ENCODE data around the gene CUBN. TPM values are rescaled to one million over a fixed set of nuclear protein-coding genes. Genes with fewer than 3 reads are reported as not detected.

CUBN gene
- total RNA-seq, 1 donor, result 1.1 TPM

DNA sequence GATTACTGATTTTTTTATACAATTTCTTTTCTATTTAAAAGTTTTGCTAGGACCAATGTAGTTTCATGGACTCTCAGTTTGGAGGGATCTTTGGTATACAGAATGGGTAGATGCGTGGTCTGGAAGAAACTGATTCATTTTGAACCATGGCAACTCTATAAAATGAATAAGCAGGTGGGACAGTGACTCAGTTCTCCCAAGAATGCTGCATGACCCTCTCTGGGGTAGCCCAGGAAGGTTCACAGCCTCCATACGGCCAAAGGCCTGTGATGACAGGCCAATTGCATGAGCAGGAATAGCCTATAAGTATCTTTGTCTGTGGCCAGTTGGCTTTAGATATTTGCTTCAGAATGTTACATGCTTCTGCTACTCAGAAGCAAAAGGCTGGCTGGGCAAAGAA lies 199.1 kb downstream of the CUBN start:
- Histone ChIP-seq H4K20me1 (ENCODE audit: insufficient read depth, low read length) (no peaks in the 10 kb centered on the region), H3K4me2 (ENCODE audit: insufficient read depth, low read length) (no peak overlapping the region), H3K4me1 (ENCODE audit: insufficient read depth, low read length) (no peaks in the 10 kb centered on the region), H3K4me3 (ENCODE audit: insufficient read depth, low read length) (no peak overlapping the region), H3K27me3 (ENCODE audit: insufficient read depth, low read length) (no peaks in the 10 kb centered on the region), H2AFZ (ENCODE audit: low read length) (no peak overlapping the region), H3K36me3 (ENCODE audit: insufficient read depth, low read length) (no peaks in the 10 kb centered on the region), H3K79me2 (ENCODE audit: insufficient read depth, low read length) (no peaks in the 10 kb centered on the region), H3K27ac (ENCODE audit: low read depth, low read length) (no peak overlapping the region), H3K9me3 (ENCODE audit: low read depth, low read length) (no peaks in the 10 kb centered on the region)
- DNase-seq (ENCODE audit: insufficient read length, low spot score, missing footprints), result no peak
- TF ChIP-seq, protein P1, sequence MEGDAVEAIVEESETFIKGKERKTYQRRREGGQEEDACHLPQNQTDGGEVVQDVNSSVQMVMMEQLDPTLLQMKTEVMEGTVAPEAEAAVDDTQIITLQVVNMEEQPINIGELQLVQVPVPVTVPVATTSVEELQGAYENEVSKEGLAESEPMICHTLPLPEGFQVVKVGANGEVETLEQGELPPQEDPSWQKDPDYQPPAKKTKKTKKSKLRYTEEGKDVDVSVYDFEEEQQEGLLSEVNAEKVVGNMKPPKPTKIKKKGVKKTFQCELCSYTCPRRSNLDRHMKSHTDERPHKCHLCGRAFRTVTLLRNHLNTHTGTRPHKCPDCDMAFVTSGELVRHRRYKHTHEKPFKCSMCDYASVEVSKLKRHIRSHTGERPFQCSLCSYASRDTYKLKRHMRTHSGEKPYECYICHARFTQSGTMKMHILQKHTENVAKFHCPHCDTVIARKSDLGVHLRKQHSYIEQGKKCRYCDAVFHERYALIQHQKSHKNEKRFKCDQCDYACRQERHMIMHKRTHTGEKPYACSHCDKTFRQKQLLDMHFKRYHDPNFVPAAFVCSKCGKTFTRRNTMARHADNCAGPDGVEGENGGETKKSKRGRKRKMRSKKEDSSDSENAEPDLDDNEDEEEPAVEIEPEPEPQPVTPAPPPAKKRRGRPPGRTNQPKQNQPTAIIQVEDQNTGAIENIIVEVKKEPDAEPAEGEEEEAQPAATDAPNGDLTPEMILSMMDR (IDR thresholded peaks at IDR 0.05; ENCODE audit: extremely low read depth, low read depth, low read length), result no peak

DNA sequence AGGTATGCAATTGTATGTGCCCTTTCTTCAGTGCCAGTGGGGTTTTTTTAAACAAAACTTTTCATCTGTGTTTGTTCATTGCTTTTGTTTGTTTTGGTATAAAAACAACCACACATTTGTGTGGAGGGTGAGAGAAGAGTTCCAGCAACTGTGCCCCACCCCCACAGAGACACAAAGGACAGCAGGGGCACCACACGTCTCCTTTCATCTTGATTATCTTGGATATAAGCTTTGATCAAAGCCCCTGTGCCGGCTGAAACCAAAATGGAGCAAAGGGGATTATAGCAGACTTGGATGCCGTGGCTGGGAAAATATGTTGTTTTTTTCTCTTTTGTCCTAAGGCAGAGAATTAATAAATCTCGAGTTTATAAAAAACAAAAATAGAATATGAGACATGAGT lies 200.5 kb downstream of the CUBN start:
- H3K4me1 ChIP-seq (ENCODE audit: insufficient read depth, low read length), result no peaks in the 10 kb centered on the region
- no peaks in the 10 kb centered on the region for H3K9me3 ChIP-seq (ENCODE audit: low read depth, low read length)
- H4K20me1 ChIP-seq (ENCODE audit: insufficient read depth, low read length), result no peaks in the 10 kb centered on the region
- H3K27ac ChIP-seq (ENCODE audit: low read depth, low read length), result no peak overlapping the region
- no peaks in the 10 kb centered on the region for H3K27me3 ChIP-seq (ENCODE audit: insufficient read depth, low read length)
- TF ChIP-seq, protein P1 (IDR thresholded peaks at IDR 0.05; ENCODE audit: extremely low read depth, low read depth, low read length), result no peak
- H3K4me2 ChIP-seq (ENCODE audit: insufficient read depth, low read length), result no peak overlapping the region
- H3K4me3 ChIP-seq (ENCODE audit: insufficient read depth, low read length), result no peak overlapping the region
- no peaks in the 10 kb centered on the region for H3K36me3 ChIP-seq (ENCODE audit: insufficient read depth, low read length)
- DNase-seq (ENCODE audit: insufficient read length, low spot score, missing footprints), result no peak
- no peaks in the 10 kb centered on the region for H3K79me2 ChIP-seq (ENCODE audit: insufficient read depth, low read length)
- H2AFZ ChIP-seq (ENCODE audit: low read length), result no peak overlapping the region

DNA sequence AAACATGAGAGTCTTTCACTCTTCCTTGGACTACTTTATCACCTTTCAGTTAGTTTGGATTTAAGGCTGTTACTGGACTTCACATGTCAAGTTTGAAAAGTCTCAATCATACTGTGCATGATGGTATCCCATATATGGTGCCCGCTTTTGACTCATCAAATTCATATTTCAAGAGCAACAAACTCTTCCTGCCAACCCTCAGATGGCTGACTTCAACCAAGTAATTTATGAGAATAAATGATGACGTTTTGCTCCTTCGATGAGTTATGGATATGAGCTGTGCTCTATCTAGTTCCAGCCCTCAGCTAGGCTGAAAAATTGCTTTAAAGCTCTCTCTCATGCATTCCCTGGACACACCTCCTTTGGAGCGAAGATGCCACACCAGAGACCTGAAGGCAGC lies 202.1 kb downstream of the CUBN start:
- H3K4me1 ChIP-seq (ENCODE audit: insufficient read depth, low read length), result no peaks in the 10 kb centered on the region
- TF ChIP-seq, protein P1 (IDR thresholded peaks at IDR 0.05; ENCODE audit: extremely low read depth, low read depth, low read length), result no peak

DNA sequence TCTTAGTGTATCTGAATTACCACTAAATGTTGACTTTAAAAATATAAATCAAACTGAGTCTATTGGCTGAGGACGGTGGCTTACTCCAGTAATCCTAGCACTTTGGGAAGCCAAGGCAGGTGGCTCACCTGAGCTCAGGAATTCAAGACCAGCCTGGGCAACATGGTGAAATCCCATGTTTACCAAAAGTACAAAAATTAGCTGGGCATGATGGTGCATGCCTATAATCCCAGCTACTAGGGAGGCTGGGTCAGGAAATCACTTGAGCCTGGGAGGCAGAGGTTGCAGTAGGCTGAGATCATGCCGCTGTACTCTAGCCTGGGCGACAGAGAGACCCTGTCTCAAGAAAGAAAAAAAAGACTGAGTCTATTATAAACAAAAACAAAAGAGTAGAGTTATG lies 205.9 kb downstream of the CUBN start:
- Histone ChIP-seq H3K36me3 (ENCODE audit: insufficient read depth, low read length) (no peaks in the 10 kb centered on the region), H3K4me1 (ENCODE audit: insufficient read depth, low read length) (no peaks in the 10 kb centered on the region), H4K20me1 (ENCODE audit: insufficient read depth, low read length) (no peaks in the 10 kb centered on the region), H3K27me3 (ENCODE audit: insufficient read depth, low read length) (no peaks in the 10 kb centered on the region), H3K27ac (ENCODE audit: low read depth, low read length) (no peak overlapping the region), H3K4me3 (ENCODE audit: insufficient read depth, low read length) (no peak overlapping the region), H3K9me3 (ENCODE audit: low read depth, low read length) (no peaks in the 10 kb centered on the region), H3K4me2 (ENCODE audit: insufficient read depth, low read length) (no peak overlapping the region), H3K79me2 (ENCODE audit: insufficient read depth, low read length) (no peaks in the 10 kb centered on the region), H2AFZ (ENCODE audit: low read length) (no peak overlapping the region)
- TF ChIP-seq, protein P1 (IDR thresholded peaks at IDR 0.05; ENCODE audit: extremely low read depth, low read depth, low read length), result no peak
- no peak for DNase-seq (ENCODE audit: insufficient read length, low spot score, missing footprints)

More for the DNA sequence above, 202.1 kb downstream of the CUBN start:
- Histone ChIP-seq H3K36me3 (ENCODE audit: insufficient read depth, low read length) (no peaks in the 10 kb centered on the region), H3K79me2 (ENCODE audit: insufficient read depth, low read length) (no peaks in the 10 kb centered on the region), H3K27me3 (ENCODE audit: insufficient read depth, low read length) (no peaks in the 10 kb centered on the region), H3K4me2 (ENCODE audit: insufficient read depth, low read length) (no peak overlapping the region), H3K9me3 (ENCODE audit: low read depth, low read length) (no peaks in the 10 kb centered on the region), H4K20me1 (ENCODE audit: insufficient read depth, low read length) (no peaks in the 10 kb centered on the region), H3K27ac (ENCODE audit: low read depth, low read length) (no peak overlapping the region), H2AFZ (ENCODE audit: low read length) (peak overlapping the region; percentile 25), H3K4me3 (ENCODE audit: insufficient read depth, low read length) (no peak overlapping the region)
- peak; percentile 8 for DNase-seq (ENCODE audit: insufficient read length, low spot score, missing footprints)
